HG03135 (cell line): Measurements from ENCODE around the gene RELL1.
"Not testable (repeated sequence)": the region's sequence is repeated elsewhere in the genome, so short reads cannot be mapped to it uniquely, and the experiment has no call there.

ENCODE experiments used
- ATAC-seq: cut with Tn5 transposase; IDR thresholded peaks from one replicate; pipeline ENCODE4 v1.9.1; 2021; ENCODE audit warnings: mild to moderate bottlenecking, moderate library complexity; ENCODE audit not compliant: unreplicated experiment

Gene RELL1

DNA sequence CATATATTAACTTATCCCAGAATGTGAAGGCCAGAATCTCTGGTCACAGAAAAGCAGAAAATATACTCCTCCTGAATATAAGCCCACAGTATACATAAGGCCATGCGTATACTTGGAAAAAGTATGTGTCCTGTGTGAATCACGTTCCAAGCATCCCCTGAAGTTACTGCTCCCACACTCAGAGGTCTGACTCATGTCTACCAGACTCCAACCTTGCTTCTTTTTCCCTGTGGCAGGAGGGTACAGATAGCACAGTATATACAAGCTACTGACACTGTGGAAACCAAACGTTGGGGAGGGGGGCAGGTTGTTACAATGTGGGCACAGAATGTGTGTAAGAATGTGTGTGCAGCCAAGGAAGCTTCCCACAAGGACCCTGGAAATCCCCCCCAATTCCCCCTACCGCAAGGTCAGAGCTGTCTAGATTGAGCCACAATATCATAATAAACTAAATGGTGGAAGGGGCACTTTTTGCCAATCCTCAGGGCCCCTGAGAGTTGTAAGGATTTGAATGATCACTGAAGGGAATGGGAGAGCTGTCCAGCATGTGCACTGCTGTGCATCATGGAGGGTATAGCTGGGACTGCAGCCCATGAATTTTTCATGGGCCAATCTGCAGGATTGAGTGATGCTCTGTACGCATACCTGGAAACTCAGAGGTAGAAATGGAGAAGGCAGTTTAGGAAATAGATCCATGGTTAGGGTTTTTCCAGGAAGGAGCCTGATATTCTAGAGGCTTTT lies 7.4 kb upstream of the RELL1 start:
- ATAC-seq, result no peak

DNA sequence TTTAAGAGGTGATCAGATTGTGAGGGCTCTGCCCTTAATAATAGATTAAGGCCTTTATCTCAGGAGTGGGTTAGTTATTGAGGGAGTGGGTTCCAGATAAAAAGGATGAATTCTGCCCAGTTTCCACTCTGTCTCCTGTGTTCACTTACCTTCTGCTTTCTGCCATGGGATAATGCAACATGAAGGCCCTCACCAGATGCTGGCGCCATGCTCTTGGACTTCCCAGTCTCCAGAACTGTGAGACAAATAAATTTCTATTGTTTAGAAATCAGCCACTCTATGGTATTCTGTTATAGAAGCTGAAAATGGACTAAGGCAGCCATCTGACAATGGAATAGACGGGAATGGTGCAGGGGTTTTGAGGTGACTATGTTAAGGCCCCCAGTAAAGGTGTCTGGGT lies 6.9 kb upstream of the RELL1 start:
- no peak for ATAC-seq

DNA sequence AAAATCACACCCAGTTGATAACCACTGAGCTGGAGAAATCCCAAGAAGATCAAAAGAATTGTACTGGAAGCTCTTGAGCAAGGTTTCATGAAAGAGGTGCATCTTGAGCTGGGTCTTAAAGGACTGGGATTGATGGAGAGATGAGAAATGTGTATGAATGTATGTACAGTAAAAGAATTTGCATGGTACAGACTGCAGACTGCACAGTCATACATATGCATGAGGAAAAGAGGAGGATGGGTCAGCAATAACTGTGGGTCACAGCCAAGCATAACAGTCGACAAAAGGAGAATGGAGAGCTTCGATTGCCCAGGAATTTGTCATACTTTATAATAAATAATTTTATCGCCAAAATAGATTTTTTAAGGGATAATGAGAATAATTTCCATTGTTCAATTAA lies 4.8 kb upstream of the RELL1 start:
- no peak for ATAC-seq

DNA sequence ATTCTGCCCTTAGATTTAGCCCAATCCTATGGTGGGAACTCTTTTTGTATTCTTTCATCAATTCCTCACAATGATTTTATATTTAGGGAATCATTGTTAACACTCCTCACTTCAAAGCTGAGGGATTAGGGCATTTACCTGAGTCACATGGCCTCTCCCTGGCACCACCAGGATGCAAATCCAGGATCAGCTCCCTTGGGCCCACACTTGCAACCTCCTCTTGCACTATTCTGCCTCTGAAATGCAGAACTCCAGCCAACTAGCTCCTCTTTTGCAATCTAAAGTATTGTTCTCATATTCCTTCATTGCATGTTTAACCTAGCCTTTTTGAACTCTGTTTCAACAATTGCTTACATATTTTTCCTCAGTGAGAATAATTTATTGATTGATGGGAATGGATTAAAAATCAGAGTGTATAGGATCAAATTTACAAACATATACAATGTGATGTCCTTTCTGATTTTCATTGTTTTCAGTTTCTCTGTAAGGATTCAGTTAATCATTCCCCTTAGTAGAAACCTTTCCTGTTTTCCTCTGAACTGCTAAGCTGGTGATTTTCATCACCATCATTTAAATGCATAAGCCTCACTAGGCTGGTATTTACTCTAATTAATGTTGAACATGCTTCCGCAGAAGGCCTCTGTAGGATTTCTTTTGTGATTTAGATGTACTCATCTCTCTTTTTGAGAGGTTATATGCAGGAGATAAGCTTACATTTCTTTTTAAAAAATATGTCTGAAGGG lies 3.3 kb upstream of the RELL1 start:
- no peak for ATAC-seq

DNA sequence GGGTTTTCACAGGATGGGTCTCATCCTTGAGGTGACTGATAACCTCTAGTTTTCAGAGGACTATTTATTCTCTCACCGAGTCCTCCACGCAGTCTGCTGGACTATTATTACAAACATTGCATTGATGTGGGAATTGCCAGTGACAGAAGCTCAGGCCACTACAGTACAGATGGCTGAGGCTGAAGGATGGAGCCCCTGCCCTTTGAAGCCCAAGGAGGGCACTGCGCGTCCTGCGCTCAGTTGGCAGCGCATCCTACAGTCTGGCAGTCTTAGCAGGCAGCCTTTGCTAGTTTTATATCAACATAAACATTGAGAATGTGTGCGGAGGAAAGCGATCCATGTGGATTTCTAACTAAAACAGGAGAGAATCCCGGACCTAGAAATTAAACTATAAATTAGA lies 1.5 kb upstream of the RELL1 start:
- ATAC-seq, result no peak

DNA sequence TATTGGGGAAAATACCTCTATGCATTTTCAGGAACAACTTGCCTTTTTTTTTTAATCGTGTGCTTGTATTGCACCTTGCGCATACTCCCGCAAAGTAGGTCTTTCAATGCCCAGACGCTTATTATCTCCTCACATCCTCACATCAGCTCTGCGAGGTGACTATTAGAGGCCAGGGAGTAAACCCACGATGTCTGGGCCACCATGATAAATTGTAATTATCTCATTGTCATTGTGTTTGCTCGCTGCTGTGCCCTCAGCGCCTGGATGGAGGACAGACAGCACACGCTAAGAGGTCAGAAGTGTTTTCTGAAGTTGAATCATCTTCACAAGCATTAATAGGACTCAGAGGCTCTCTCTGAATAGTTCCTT lies 1.0 kb upstream of the RELL1 start:
- ATAC-seq, result no peak

DNA sequence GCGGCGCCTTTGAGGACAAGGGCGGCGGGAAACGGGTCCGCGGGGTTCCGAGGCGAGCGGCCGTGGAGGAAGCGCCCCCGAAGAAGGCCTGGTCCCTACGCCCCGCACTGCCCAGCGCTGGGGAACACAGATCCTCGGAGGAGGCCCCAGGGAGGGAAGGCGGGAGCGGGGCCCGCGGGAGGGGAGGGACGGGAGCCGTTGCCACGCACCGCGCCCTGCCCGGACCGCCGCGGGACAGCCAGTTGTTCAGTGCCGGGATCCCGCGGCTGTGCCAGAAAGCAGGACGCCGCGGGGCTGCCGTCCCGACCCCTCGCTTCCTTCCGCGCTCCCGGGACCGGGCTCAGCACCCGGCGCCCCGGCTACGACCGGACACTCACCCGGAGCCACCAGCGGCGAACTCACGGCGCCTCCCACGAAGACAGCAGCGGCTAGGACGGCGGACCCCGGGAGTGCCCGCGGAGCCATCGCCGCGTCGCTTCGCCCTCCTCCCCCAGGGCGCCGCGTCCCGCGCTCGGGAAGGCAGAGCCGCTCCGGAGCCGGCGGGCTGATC lies 278 bp downstream of the RELL1 start:
- peak; percentile 19 for ATAC-seq

DNA sequence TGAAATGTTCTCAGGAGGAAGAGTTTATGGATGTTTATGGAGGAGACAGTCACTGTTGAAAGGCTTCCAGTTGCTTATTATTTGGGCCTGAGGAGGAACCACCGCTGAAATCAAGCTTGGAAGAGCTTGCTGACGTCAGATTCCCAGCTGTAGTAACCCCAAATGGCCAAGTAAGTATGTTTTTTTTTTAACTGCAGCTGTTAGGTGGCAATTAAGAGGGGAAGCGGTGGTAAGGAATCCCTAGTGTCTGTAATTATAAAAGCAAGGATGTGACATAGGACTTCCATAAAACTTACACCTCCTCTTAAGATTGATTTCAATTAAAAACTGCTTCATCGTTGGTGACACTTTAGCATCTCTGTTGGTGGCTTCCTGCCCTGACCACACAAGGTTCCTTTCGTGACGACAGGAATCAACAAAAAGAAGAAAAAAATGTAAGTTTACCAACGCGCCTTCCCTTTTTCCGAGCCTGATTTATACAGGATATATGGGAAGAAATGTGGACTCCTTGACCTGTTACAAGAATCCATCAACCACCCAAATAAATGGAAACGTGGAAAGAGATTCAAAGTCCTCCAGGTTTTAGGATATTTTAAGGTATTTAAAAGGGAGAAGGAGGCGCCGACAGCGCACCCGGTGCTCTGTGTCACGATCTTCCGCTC lies 884 bp downstream of the RELL1 start:
- ATAC-seq, result no peak

DNA sequence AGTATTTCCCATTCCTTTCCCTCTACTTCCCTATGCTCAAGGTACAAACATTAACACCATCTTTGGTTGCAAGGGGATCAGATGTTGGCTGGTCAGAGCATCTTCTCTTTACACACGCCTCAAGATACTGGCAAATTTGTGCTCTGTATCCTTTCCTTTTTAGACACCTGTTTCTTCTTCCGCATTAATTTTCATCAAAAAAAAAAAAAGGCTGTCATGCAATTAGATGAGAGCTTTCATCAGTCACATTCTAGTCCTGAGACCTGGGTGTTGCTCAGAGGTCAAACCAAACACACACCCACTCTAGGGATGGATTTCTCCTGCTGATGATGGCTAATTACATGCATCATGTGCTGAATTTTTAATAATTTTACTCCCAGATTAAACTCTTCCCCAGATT lies 2.0 kb downstream of the RELL1 start:
- ATAC-seq, result no peak

DNA sequence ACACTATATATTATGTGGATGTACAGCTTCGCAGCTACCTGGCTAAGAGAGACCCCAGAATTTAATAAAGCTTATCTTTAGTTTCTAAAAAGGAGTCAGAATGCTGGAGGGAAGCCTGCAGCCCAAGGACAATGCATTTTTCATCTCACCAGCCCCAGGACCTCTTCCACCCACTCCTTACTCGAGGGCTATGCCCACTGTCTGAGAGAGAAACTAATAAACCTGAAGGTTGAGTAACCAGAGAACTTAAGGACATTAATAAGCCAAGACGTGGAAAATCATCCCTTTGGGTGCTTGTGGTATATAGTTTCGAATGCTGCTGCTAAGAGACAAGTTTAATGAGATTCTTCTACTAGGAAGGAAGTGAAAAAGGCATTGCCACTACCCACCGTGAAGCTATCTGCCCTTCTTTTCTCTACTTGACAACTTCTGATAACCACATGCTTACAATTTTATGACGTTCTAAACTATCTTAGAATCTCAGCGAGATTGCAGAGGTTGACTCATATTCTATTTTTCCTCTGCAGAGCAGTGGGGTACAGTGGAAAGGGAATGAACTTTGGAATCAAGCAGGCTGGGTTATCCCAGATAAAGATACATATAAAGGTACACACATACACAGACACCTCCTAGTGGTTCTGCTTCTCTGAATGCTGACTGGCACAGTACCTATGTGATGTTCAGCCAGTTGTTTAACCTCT lies 3.3 kb downstream of the RELL1 start:
- peak; percentile 19 for ATAC-seq

DNA sequence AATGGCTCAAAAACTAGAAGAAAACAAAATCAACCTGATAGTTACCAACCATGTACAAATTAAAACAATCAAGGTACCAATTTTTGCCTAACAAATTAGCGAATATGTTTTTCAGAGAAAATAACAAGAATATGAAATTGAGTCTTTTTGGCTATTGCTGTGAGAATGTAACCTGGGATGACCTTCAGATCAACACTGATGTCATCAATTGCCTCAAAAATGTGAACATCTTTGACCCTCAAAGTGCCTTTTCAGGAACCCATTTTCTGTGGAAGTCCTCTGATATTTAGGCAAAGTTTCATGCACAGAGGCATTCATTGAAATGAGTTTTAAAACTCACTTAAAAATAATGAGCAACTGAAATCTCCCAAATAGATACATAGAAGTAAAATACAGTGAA lies 6.1 kb downstream of the RELL1 start:
- no peak for ATAC-seq

DNA sequence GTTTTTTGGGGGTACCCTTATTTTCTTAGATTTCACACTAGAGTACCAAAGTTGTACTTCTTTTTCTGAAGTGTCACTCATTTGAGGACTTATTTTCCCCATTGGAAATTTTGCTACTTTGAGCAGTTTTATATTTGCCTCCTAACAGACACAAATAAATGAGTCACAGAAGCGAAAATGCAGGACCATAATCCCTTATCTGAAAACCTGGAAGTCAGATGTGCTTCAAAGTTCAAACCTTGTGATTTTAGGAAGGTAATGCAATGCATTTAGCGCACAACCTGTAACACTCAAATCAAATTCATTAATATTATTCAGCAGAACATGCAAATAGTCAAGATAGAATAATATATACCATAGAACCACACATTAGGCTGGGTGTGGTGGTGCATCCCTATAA lies 6.9 kb downstream of the RELL1 start:
- no peak for ATAC-seq

DNA sequence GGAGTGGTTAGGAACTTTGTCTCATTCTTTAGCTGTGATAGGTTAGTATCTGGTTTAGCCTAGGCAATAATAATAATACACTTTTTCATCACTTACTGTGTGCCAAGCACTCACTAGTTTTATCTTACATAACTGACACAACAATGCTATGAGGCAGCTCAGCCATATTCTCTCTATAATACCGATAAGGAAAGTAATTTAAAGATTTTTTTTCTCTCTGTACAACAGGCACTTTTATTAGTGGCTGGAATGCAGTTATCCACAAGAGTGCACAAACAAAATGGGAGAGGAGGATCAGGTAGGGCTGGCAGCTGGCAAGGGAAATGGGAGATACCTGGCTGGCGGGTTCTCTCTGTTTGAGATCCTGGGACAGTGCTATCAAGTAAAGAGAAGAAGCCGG lies 7.6 kb downstream of the RELL1 start:
- no peak for ATAC-seq

DNA sequence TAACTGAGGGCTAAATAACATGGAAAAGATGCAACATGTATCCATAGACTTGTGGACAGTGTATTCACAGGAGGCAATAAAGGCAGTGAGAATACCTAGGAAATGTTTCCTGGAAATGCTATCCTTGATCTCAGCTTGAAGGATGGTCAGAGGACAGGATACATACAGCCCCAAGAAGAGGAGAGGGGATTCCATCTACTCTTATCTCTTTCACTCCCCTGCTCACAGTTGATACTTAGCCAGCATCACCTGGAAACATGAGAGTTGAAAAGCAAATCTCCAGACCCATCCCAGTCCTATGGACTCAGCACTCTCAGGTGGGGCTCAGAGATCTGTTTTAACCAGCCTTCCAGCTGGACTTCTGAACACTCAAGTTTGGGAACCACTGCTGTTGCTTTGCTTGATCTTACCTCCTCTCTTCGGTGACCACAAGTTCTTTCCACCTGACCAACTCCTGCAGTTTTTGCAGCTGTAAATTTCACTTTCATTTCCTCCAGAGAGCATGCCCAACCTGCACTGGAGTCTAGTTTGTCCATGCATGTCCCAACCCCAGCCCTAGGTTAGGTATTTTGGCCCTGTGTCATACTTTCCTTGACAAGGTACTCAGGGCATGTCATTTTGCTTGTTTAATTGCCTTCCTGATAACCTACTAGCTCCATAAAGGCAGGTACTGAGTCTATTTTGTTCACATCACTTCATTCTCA lies 10.4 kb downstream of the RELL1 start:
- ATAC-seq, result peak; percentile 91

DNA sequence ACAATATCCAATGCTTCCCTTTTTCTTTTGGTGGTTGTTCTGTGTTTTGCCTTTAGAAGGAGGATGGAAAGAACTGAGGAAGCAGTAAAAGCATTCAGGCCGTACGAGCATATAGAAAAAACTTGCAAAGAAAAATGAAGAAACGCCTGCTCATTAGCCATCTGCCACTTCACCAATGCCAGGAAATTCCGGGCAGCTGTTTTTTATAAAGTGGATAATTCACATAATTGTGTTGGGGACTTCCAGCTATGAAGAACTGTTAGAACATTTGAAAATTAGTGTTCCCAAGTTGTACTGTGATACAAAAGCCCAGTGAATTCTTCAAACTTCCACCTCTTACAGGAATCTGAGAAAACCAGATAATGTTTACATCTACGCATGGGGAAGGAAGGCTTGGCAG lies 11.7 kb downstream of the RELL1 start:
- no peak for ATAC-seq

DNA sequence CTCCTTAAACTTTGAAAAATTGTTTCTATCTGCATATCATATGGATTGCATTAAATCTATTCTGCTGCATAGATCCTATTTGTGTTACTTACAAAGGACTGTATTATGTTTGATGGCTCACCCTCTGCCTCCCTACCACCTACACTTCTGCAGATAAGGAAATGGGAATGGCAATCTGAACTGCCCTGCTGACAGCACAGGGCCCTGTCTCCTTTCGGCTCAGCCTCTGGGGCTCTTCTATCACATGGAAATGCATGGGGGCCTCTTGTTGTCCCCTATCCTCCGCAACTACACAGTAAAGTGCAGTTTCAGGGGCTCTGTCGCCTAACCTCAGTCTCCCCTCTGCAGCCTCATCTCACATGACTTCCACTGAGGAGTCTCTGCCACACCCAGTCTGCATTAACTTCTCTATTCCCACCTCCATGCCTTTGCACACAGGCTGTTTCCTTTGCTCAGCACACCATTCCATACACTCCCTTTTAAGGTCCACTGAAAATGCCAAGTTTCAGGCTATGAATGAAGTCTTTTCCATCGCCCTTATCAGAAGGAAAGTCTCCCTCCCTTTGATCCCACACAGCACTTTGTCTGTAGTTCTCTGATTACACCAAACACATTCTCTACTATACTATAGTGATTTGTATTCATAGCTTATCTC lies 12.5 kb downstream of the RELL1 start:
- no peak for ATAC-seq

DNA sequence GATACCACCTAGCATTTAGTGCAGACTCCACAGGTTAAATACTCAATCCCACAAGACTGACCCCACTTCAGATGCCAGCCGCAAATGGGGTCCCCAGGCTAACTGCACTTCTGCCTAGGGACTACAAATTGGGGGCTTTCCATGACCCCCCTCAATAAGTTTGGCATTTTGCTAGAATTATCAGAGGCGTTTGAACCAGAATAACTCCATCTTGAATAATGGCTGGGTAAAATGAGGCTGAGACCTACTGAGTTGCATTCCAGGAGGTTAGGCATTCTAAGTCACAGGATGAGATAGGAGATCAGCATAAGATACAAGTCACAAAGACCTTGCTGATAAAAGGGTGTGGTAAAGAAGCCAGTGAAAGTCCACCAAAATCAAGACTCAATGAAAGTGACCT lies 15.1 kb downstream of the RELL1 start:
- no peak for ATAC-seq

DNA sequence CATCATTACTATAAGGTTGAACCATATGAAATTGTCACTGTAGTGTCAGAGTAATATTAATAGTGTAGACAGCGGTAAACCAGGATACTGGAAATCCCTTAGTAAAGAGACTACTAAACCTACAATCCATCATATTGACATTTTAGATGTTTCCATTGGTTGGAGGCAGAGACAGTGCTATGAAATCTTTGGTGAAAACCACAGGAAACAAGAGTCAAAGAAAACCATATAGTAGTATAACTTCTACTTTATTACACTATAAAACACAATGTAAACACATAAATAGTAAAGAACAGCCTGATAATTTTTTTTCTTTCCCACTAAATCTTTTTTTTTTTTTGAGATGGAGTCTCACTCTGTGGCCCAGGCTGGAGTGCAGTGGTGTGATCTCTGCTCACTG lies 15.9 kb downstream of the RELL1 start:
- ATAC-seq, result no peak

DNA sequence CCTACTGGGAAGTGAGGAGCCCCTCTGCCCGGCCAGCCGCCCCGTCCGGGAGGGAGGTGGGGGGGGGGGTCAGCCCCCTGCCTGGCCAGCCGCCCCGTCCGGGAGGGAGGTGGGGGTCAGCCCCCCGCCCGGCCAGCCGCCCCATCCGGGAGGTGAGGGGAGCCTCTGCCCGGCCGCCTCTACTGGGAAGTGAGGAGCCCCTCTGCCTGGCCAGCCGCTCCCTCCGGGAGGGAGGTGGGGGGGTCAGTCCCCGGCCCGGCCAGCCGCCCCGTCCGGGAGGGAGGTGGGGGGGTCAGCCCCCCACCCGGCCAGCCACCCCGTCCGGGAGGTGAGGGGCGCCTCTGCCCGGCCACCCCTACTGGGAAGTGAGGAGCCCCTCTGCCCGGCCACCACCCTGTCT lies 17.1 kb downstream of the RELL1 start:
- not testable (repeated sequence) for ATAC-seq
